Heart right ventricle (tissue), 16 donors: Measurements from ENCODE around the gene SFTPB. TPM values are rescaled to one million over a fixed set of nuclear protein-coding genes. Genes with fewer than 3 reads are reported as not detected.
"Not testable (repeated sequence)": the region's sequence is repeated elsewhere in the genome, so short reads cannot be mapped to it uniquely, and the experiment has no call there.

Experiments used
- ATAC-seq, 8 donors: fragments of 200-7000 bp; cut with Tn5 transposase; one replicate each; pipeline ENCODE4 v1.9.1; 2020; ENCODE audit warnings: mild to moderate bottlenecking in 8 of 8, moderate library complexity in 8 of 8, moderate number of reproducible peaks in 1 of 8
- DNase-seq, 2 donors: peaks; one replicate each; pipeline ENCODE4 v3.0.0-alpha.2; 2020
- H3K27ac ChIP-seq, 10 donors: fragments of 200-600 bp; sonication (generic) in 2 of 10; one replicate each; pipeline versions ENCODE4 v1.5.0 to v1.8.0; 2020 to 2022; ENCODE audit warnings: mild to moderate bottlenecking in 3 of 10
- H3K27me3 ChIP-seq, 7 donors: fragments of 200-600 bp; one replicate each; pipeline ENCODE4 v1.8.0; 2021 to 2022; ENCODE audit warnings: mild to moderate bottlenecking in 2 of 7
- H3K36me3 ChIP-seq, 9 donors: fragments of 200-600 bp; sonication (generic) in 1 of 9; one replicate each; pipeline versions ENCODE4 v1.5.0 to v1.8.0; 2020 to 2022; ENCODE audit warnings: mild to moderate bottlenecking in 2 of 9
- H3K4me1 ChIP-seq, 9 donors: fragments of 200-600 bp; sonication (generic) in 1 of 9; one replicate each; pipeline versions ENCODE4 v1.5.0 to v1.8.0; 2020 to 2022; ENCODE audit warnings: mild to moderate bottlenecking in 4 of 9
- H3K4me3 ChIP-seq, 10 donors: fragments of 200-600 bp; sonication (generic) in 2 of 10; one replicate each; pipeline versions ENCODE4 v1.5.0 to v1.8.0; 2020 to 2022; ENCODE audit warnings: mild to moderate bottlenecking in 7 of 10, moderate library complexity in 2 of 10
- H3K9me3 ChIP-seq, 11 donors: fragments of 200-600 bp in 10 of 11; sonication (generic) in 2 of 11; one replicate each; pipeline versions ENCODE4 v1.5.0 to v1.8.0; 2013 to 2022; ENCODE audit warnings: mild to moderate bottlenecking in 2 of 11, control low read depth in 1 of 11, moderate library complexity in 1 of 11
- WGBS, 2 donors: extraction: QIAGEN DNeasy Blood & Tissue Kit; methylation state at CpG; one replicate each; pipeline ENCODE4 v1.1.7; 2013; ENCODE audit warnings: inconsistent platforms in 1 of 2; 5-methylcytosine and 5-hydroxymethylcytosine counted together
- intact Hi-C, 10 donors: fragments of 100-400 bp; cut with DNase I; formaldehyde crosslinking; loops; one replicate each; pipeline versions ENCODE4 v1.11.1 to v1.14.2; 2022
- polyA plus RNA-seq, 2 donors: library from polyadenylated mRNA; stranded (reverse); fragments of 200-250 nt; gene quantifications; one replicate each; pipeline ENCODE4 v1.2.3, GENCODE V29; 2013
- total RNA-seq, 10 donors: library from RNA; stranded (reverse); fragmentation: NEBNext Ultra II Directional in 3 of 10; extraction: Animal tissue kit (Norgen Biotek cat#: 25700) in 3 of 10; gene quantifications; one replicate each; pipeline versions ENCODE4 v1.2.1 to v1.2.4, GENCODE V29; 2021 to 2023
- TF ChIP-seq, protein P1 (sequence below), 9 donors: fragments of 200-600 bp; sonication (generic) in 2 of 9; IDR thresholded peaks; one replicate each; pipeline versions ENCODE4 v1.5.0 to v1.8.0; 2021 to 2022; ENCODE audit warnings: antibody characterized with exemption in 9 of 9, mild to moderate bottlenecking in 5 of 9, moderate library complexity in 1 of 9
- donor health status: Arrhythmogenic right ventricular cardiomyopathy.
- donor health status: ischemic (EF 13 %, LVEDD 7.1; RV severe dilation, severe dysfunction).
- donor health status: healthy with polysubstance abuse.
- donor health status: DM: no; HTN: yes; CAD: no.
- donor health status: DM: no; HTN: no; CAD: no.
- donor health status: ischemic (EF 25% LVEDD 6.9; RV normal size, moderate dysfunction).
- donor health status: ischemic (EF 25% LVEDD 5.7; RV mildly dilated, moderate dysfunction).
- donor health status: healthy.
- donor health status: DM: yes; HTN: yes; CAD: no.
- donor health status: Ischemic cardiomyopathy.
- donor health status: ischemic (EF 35%, LVEDD 5.7; RV mildly dilated, moderate dysfunction).
- donor health status: nonischemic (EF 11% LVEDD 7.7; RV severe dilation, severe dysfunction).
- donor health status: DM: yes; HTN: yes; CAD: no.
- donor health status: PGD.
- donor health status: ischemic (EF 29% LVEDD 5.4; RV normal size, mild dysfunction).
- donor health status: nonischemic (EF 23%, LVEDD 6.1; RV moderate dilation, normal function).

Gene SFTPB
- total and polyA plus RNA-seq, 12 donors = 0.62 to 1.2 TPM; not detected in 10

DNA sequence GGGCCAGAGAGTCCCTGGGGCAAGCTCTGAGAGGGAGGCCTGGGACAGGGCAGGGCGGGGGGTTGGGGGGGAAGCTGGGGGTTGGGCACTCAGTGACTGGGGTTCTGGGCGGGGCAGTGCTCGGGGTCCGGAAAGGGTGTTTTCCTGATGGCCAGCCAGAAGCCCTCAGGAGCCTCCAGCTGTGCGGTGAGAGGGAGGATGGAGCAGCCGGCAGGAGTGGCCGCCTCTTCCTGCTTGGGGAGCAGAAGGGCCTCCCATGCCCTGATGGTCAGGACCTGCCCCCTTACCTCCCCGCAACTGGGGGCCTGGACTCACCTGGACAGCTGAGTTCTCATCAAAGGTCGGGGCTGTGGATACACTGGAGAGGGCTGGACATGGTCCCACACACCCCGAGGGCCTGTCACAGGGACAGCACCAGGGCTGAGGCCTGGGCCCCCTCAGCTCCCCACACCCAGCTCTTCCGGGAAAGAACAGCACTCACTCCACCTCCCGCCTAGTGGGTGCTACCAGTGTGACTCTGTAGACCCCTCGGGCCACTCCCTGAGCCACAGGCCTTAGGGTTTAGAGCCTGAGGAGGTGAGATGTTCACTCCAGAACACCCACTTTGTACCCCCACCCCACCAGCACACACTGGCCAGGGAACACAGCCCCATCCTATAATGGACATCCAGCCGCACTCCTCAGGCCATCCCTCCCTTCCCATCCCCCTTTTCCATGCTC is 6.7 kb downstream of the SFTPB start:
- H3K27ac ChIP-seq = peak overlapping the region; percentile 65 to 87 (median 78)
- ATAC-seq = peak; percentile 35 to 78 (median 66)
- 64% methylated on average over 14 of the region's 14 CpGs for WGBS, 2 donors

DNA sequence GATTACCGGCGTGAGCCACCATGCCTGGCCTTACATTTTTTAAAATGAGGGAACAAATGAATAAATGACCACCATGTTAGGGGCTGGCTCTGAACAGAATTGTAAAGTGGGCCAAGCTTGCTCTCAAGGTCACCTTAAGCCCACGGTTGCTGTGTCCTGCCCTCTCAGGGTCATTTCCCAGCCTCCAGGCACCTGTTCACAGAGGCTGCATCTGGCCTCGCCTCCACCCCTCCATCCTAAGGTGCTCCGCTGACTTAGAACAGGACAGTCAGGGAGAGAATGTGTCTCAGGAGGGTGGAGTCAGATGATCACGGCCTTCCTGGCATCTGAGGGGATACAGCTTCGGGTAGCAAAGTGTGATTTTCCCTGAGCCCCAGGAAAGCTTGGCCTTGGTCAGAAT is 7.3 kb downstream of the SFTPB start:
- ATAC-seq = peak in 1 of 8 donors; percentile 7
- Histone ChIP-seq H3K27me3 (no peaks in the 10 kb centered on the region), H3K4me1 (peaks cover 5 to 45% (median 29%) of the 10 kb centered on the region in 9 donors), H3K36me3 (peaks cover 0 to 25% (median 0%) of the 10 kb centered on the region in 9 donors), H3K4me3 (no peak overlapping the region), H3K9me3 (no peaks in the 10 kb centered on the region), H3K27ac (peak overlapping the region; percentile 50 to 87 (median 74))
- TF ChIP-seq, protein P1, sequence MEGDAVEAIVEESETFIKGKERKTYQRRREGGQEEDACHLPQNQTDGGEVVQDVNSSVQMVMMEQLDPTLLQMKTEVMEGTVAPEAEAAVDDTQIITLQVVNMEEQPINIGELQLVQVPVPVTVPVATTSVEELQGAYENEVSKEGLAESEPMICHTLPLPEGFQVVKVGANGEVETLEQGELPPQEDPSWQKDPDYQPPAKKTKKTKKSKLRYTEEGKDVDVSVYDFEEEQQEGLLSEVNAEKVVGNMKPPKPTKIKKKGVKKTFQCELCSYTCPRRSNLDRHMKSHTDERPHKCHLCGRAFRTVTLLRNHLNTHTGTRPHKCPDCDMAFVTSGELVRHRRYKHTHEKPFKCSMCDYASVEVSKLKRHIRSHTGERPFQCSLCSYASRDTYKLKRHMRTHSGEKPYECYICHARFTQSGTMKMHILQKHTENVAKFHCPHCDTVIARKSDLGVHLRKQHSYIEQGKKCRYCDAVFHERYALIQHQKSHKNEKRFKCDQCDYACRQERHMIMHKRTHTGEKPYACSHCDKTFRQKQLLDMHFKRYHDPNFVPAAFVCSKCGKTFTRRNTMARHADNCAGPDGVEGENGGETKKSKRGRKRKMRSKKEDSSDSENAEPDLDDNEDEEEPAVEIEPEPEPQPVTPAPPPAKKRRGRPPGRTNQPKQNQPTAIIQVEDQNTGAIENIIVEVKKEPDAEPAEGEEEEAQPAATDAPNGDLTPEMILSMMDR (IDR thresholded peaks at IDR 0.05) = no peak
- DNase-seq = no peak
- 73 to 74% methylated on average over 7 of the region's 7 CpGs for WGBS, 2 donors
- intact Hi-C loops = no loop called here

More for the DNA sequence above, 6.7 kb downstream of the SFTPB start:
- Histone ChIP-seq H3K9me3 (no peaks in the 10 kb centered on the region), H3K4me1 (peaks cover 5 to 43% (median 26%) of the 10 kb centered on the region in 9 donors), H3K27me3 (no peaks in the 10 kb centered on the region), H3K36me3 (peaks cover 0 to 21% (median 0%) of the 10 kb centered on the region in 9 donors), H3K4me3 (no peak overlapping the region)
- intact Hi-C loops = no loop called here
- TF ChIP-seq, protein P1 (IDR thresholded peaks at IDR 0.05) = no peak
- peak; percentile 38 to 40 for DNase-seq

DNA sequence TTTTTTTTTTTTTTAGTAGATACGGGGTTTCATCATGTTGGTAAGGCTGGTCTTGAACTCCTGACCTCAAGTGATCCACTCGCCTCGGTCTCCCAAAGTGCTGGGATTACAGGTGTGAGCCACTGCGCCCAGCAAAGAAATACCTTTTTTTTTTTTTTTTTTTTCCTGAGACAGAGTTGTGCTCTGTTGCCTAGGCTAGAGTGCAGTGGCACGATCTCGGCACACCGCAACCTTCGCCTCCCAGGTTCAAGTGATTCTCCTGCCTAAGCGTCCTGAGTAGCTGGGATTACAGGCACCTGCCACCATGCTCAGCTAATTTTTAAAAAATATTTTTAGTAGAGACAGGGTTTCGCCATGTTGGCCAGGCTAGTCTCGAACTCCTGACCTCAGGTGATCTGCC is 7.7 kb downstream of the SFTPB start:
- peaks cover 5 to 45% (median 29%) of the 10 kb centered on the region in 9 donors for H3K4me1 ChIP-seq
- H3K4me3 ChIP-seq, intact Hi-C loops, H3K27me3 ChIP-seq, DNase-seq, ATAC-seq, H3K9me3 ChIP-seq: not testable (repeated sequence)
- peaks cover 0 to 25% (median 0%) of the 10 kb centered on the region in 9 donors for H3K36me3 ChIP-seq
- WGBS, 2 donors = 96 to 97% methylated on average over 11 of the region's 11 CpGs
- peak overlapping the region in 7 of 10 donors; percentile 59 to 87 (median 80) for H3K27ac ChIP-seq

DNA sequence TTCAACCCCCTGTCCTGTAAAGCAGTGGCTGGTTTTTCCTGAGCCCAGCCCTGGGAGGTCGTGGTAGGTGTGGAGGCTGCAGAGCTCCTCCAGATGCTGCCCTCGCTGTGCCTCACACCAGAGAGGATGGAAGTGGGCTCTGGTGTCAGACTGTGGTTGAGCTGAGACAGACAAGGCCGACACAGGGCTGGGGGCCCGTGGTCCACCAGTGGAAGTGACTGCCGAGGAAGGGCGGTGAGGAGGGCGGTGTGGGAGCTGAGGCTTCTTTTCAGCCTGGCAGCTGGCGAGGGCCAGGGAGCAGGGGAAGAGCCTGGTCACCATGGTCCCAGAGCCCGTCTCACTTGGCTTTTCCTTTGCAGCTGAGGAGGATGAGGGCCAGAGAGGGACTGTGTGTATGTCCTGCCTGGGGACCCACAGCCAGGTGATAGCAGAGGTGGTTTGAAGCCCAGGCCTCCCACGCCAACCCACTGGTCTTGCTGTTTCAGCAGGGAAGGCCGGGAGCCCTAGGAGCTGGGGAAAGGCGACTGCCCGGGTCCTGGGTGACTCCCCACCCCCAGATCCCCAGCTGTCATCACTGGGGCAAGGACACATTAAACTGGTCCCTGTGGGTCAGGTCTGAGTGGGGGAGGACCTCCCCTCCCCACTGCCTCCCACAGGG is 8.5 kb downstream of the SFTPB start:
- peaks cover 5 to 43% (median 29%) of the 10 kb centered on the region in 9 donors for H3K4me1 ChIP-seq
- no peak for DNase-seq
- no peaks in the 10 kb centered on the region for H3K27me3 ChIP-seq
- no peaks in the 10 kb centered on the region for H3K9me3 ChIP-seq
- TF ChIP-seq, protein P1 (IDR thresholded peaks at IDR 0.05) = no peak
- H3K4me3 ChIP-seq = no peak overlapping the region
- ATAC-seq = no peak
- intact Hi-C loops = loop anchor here in 1 of 10 donors (10.0 kb wide), 1 partner anchor 45 kb away; no protein-coding TSS in a partner anchor
- H3K27ac ChIP-seq = peak overlapping the region in 1 of 10 donors; percentile 44
- peaks cover 0 to 31% (median 0%) of the 10 kb centered on the region in 9 donors for H3K36me3 ChIP-seq
- 90 to 92% methylated on average over 13 of the region's 13 CpGs for WGBS, 2 donors

DNA sequence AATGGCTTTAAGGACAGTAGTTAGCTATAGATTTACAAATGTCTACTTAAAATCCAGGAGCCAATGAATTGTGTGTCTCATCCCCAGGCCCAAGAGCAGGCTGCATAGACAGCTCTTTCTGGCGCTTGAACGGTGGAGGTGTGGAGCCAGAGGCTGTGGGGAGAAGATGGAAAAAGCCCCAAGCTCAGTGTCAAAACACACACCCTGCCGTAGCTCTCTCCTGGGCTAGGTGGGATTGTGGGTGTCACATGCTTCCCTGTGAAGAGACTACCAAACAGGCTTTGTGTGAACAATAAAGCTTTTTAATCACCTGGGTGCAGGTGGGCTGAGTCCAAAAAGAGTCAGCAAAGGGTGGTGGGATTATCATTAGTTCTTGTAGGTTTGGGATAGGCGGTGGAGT is 10.6 kb downstream of the SFTPB start:
- not testable (repeated sequence) for ATAC-seq

More for the DNA sequence above, 10.6 kb downstream of the SFTPB start:
- not testable (repeated sequence) for H3K27ac ChIP-seq, H3K9me3 ChIP-seq, H3K27me3 ChIP-seq, DNase-seq, H3K4me3 ChIP-seq
- intact Hi-C loops = loop anchor here in 1 of 10 donors (10.0 kb wide), 1 partner anchor 47 kb away; no protein-coding TSS in a partner anchor
- WGBS, 2 donors = 95 to 96% methylated on average over 4 of the region's 4 CpGs
- Histone ChIP-seq H3K4me1 (peaks cover 0 to 23% (median 13%) of the 10 kb centered on the region in 9 donors), H3K36me3 (peaks cover 0 to 52% (median 3%) of the 10 kb centered on the region in 9 donors)
